GM12873 (cell line): ENCODE measurements around the gene SLC24A2.

ENCODE experiments used
- TF ChIP-seq, protein P1 (sequence below): IDR thresholded peaks from 2 replicates; pipeline ENCODE4 v1.5.1; 2012; ENCODE audit warnings: low read depth, mild to moderate bottlenecking, moderate library complexity, low read length, control low read depth; ENCODE audit not compliant: insufficient read depth; ENCODE audit errors: missing control alignments

SLC24A2 gene

GRCh38 chr9:19788614-19789271 lies at the start of gene SLC24A2:
Gene SLC24A2, minus strand, starts transcription at chr9:19789037.
- TF ChIP-seq, protein P1, sequence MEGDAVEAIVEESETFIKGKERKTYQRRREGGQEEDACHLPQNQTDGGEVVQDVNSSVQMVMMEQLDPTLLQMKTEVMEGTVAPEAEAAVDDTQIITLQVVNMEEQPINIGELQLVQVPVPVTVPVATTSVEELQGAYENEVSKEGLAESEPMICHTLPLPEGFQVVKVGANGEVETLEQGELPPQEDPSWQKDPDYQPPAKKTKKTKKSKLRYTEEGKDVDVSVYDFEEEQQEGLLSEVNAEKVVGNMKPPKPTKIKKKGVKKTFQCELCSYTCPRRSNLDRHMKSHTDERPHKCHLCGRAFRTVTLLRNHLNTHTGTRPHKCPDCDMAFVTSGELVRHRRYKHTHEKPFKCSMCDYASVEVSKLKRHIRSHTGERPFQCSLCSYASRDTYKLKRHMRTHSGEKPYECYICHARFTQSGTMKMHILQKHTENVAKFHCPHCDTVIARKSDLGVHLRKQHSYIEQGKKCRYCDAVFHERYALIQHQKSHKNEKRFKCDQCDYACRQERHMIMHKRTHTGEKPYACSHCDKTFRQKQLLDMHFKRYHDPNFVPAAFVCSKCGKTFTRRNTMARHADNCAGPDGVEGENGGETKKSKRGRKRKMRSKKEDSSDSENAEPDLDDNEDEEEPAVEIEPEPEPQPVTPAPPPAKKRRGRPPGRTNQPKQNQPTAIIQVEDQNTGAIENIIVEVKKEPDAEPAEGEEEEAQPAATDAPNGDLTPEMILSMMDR: no peak

- TF ChIP-seq, protein P1: no peak
Measured at GRCh38 chr9:19830796-19831195, 42.0 kb upstream of the SLC24A2 start.

DNA sequence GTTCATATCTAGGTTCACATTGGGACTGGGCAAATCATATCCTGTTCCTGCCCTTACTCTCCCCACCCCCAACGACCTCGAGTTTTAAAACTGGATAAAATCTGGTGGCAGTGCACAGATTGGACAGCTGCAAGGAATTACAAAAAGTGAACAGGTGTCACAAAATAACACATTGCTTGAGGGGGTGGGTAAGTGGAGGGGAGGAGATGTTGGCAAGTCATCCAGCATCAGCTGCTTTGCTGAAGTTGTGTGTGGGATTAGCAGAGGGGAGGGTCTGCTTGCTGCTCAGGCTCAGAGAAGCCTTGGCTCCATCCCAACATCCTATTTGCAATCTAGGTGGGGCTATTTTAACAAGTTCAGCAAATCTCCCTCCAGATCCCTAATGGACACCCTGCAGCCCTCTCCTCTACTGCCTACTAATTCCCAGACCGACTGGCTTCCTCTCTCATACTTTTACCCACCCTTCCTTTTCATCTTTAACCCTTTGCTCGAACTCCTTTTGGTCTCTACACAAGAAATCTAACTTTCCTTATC lies 39.8 kb upstream of the SLC24A2 start:
- TF ChIP-seq, protein P1: no peak

DNA sequence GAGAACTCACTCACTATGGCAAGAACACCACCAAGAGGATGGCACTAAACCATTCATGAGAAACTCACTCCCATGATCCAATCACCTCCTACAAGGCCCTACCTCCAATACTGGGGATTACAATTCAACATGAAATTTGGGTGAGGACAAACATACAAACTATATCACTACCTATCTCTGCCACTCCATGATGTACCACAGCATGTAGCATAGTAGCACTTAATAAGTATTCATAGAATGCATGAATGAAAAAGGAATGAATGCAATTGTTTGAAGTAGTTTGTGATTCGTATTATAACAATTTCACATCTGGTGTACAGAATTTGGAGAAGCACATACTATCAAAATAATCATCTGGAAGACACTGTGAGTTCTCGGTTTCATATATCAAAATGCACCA lies 27.9 kb upstream of the SLC24A2 start:
- TF ChIP-seq, protein P1: no peak

- TF ChIP-seq, protein P1: no peak
Measured at GRCh38 chr9:19812194-19812593, 23.4 kb upstream of the SLC24A2 start.

GRCh38 chr9:19809422-19810269 lies 20.8 kb upstream of the SLC24A2 start:
- TF ChIP-seq, protein P1: no peak
